Jurkat, Clone E6-1 (cell line): ENCODE measurements around the gene PPP2R2B.
"Not testable (repeated sequence)": the region's sequence is repeated elsewhere in the genome, so short reads cannot be mapped to it uniquely, and the experiment has no call there.

Experiments
- DNase-seq: peaks from one replicate; pipeline ENCODE4 v3.0.0-alpha.2; 2011; ENCODE audit warnings: low read depth, low spot score
- H3K4me3 ChIP-seq: 2 replicates; pipeline ENCODE4 v1.5.1; 2011; ENCODE audit warnings: mild to moderate bottlenecking, low read length, control low read depth, moderate library complexity

PPP2R2B gene

GRCh38 chr5:146643776-146644175 lies 234.8 kb downstream of the PPP2R2B start:
- no peak overlapping the region for H3K4me3 ChIP-seq
- DNase-seq = no peak

- H3K4me3 ChIP-seq = no peak overlapping the region
- DNase-seq = no peak
These were observed 236.1 kb downstream of the PPP2R2B start for GRCh38 chr5:146642410-146642809.

DNA sequence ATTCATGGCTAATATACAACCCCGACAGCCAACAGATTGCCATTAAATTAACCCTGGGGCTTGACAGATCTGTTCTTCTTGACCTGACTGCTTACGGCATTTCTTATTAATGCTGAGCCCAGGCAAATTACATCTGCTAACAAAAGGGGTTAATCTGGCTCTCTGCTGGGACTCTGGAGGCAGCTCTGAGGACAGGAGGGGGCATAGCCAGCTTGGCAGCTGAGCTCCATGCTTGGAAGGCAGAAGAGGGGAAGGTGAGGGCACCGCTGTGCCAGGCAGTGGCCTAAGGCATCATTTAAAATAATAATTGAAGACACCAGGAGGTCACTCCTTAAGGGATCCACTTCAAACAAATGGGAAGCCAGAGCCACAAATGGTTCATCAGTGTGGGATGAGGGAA lies 236.6 kb downstream of the PPP2R2B start:
- no peak overlapping the region for H3K4me3 ChIP-seq
- DNase-seq = no peak

DNA sequence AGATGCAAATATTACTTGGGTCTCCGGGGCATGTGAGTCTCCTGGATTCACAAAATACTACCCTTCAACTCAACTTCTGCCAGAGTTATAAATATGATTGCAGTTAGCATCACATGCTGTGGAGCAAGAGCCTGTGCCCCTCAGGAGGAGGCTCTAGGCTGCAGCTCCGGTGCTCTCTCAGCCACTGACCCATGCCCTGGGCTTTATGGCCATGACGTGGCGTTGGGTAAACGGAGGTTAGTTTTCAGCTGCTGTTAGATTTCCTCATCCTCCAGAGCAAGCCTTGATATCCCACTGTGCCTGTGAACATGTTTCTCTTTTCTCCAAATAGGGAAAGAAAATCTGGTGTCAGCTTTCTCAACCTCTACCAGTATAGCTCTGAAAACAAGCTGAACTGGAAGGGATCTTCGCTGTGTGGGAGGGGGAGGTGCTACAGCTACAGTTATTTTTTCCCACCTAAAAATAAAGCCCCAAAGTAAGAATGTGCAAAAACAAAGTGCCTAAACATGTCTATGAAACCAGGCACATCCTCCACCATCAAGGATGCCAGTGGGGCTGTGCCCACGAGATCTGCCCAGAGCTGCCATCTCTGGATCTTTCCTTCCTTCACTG lies 238.2 kb downstream of the PPP2R2B start:
- DNase-seq = no peak
- H3K4me3 ChIP-seq = no peak overlapping the region

GRCh38 chr5:146635443-146635842 lies 243.1 kb downstream of the PPP2R2B start:
- no peak for DNase-seq
- no peak overlapping the region for H3K4me3 ChIP-seq

DNA sequence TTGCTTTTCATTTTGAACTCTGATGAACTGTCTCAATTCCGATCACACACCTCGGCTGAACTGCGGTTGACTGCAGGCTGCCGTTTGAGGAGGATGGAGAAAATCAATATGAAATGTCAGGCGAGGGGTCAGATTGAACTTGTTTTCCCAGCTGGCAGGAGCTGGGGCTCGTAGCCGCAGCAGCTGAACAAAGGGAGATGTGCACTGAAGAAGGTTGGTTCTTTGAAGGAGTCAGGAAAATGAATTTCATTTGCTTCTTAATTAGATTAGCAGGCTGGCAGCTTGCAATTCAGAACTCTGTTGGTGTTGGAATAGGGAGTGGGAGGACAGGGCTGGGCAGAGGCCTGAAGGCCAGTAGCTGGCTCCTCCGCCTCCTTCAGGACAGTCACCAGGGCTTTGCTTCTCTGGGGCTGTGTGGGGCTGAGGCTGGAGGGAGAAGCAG lies 245.2 kb downstream of the PPP2R2B start:
- DNase-seq = no peak
- H3K4me3 ChIP-seq = no peak overlapping the region

GRCh38 chr5:146632620-146633322 lies 245.8 kb downstream of the PPP2R2B start:
- H3K4me3 ChIP-seq = no peak overlapping the region

DNA sequence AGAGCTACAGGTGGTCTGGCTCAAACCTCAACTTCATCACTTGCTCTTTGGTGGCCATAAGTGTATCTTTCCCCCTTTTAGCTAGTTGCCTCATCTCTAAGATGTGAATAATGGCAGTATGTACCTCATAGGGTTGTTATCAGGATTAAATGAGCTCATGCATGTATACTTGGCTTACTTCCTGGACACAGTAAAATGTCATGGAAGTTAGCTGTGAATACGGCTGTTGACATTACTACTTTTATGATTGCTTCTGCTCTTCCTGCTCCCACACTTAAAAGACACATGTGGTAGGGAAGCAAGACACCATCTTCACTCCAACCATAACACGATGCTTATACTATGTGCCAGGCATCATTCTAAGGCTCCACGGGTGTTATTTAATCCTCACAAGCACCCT lies 248.1 kb downstream of the PPP2R2B start:
- H3K4me3 ChIP-seq = no peak overlapping the region
- DNase-seq = no peak

More at GRCh38 chr5:146632620-146633322, 245.8 kb downstream of the PPP2R2B start:
- no peak for DNase-seq

DNA sequence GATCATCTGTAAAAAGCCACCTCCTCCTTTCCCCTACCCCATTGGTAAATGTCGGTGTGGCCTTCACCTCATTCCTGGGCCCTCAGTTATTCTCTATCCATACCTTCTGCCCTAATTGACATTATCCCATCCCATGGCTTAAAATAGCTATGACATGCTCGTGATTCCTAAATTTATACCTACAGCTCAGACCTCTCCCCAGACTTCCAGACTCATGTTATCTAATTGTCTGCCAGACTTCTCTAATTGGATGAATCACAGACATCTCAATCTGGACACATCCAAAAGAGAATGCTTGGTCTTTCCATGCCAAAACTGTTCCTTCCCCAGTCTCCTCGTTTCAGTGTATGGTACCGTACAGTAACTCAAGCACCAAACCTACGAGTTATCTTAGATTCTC lies 249.6 kb downstream of the PPP2R2B start:
- no peak for DNase-seq
- no peak overlapping the region for H3K4me3 ChIP-seq

DNA sequence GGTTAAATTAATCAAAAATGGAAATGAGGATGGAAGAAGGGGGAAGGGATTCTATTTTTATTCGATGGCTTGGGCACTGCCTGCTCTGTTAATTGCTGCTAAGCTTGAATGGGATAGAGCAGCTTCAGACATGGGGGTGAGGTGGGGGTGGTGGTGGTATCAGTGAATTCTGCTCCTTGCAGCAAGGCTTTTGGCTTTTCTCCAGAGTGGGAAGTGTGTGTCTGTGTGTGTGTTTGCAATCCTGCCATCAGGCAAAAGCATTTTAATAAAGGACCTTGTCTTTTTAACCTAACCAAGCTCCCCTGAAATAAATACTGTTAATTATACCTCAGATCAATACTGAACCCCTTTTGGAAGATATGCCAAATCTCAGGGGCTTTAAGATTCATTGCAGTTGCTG lies 251.6 kb downstream of the PPP2R2B start:
- no peak for DNase-seq
- H3K4me3 ChIP-seq = no peak overlapping the region

GRCh38 chr5:146624179-146624578 lies 254.4 kb downstream of the PPP2R2B start:
- H3K4me3 ChIP-seq = no peak overlapping the region
- DNase-seq = no peak

DNA sequence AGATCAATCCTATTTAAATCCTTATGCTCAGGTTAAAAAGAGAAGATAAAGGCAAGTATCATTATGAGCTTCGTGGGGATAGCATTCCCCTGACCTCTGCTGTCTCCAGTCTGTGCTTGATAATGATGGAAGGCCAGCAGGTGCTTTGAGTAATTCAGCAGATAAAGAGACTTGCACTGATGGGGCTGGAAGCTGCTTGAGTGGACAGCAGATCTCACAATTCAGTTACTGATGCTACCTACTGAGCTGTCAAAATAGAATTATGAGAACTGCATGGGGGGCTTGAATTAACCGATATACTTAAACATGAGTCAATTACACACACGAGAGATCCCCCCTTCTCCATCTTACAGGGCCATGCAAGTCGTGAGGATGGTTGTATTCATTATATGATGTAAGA lies 254.9 kb downstream of the PPP2R2B start:
- DNase-seq = no peak
- no peak overlapping the region for H3K4me3 ChIP-seq

DNA sequence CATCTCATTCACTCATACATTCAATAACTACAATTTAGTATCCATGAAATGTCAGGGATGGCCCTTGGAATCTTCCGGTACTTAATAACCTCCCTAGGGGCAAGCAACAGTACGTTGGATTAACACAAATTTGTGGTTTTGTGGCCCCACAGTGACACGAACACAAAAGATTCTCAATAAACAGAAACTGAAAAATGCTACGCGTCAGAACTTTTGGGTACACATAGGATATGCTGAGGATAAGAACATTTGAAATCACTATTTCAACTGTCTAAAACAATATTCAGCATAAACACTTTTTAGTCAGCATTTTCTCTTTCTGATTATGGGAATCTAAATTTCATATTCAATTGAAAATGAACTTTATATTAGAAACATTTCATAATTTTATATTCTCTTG lies 255.5 kb downstream of the PPP2R2B start:
- H3K4me3 ChIP-seq = no peak overlapping the region
- DNase-seq = no peak

- no peak for DNase-seq
- no peak overlapping the region for H3K4me3 ChIP-seq
These were observed 256.2 kb downstream of the PPP2R2B start for GRCh38 chr5:146622391-146622790.

GRCh38 chr5:146620669-146621051 lies 257.9 kb downstream of the PPP2R2B start:
- DNase-seq = no peak
- H3K4me3 ChIP-seq = no peak overlapping the region

GRCh38 chr5:146620031-146620668 lies 258.4 kb downstream of the PPP2R2B start:
- H3K4me3 ChIP-seq = no peak overlapping the region
- no peak for DNase-seq

DNA sequence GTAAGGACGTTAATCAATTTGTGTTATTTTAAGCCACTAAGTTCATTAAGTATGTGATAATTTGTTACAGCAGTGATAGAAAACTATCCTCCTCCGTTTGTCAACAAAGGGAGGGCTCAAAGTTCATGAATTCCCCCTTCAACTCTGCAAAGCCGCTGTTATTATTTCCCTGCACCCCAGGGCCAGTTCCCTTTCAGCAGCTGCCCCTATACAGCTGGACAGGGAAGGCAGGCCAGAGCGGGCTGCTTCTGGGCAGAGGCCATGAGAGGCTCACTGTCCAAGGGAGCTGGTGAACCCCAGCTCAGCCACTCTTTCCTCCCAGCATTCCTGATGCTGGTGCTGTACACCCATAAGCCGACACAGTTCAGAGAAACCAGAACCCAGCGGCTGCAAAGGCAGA lies 260.1 kb downstream of the PPP2R2B start:
- no peak overlapping the region for H3K4me3 ChIP-seq
- DNase-seq = no peak

GRCh38 chr5:146609731-146610130 lies 268.8 kb downstream of the PPP2R2B start:
- not testable (repeated sequence) for DNase-seq

GRCh38 chr5:146607659-146608332 lies 270.8 kb downstream of the PPP2R2B start:
- no peak overlapping the region for H3K4me3 ChIP-seq
- no peak for DNase-seq

More at GRCh38 chr5:146609731-146610130, 268.8 kb downstream of the PPP2R2B start:
- H3K4me3 ChIP-seq = not testable (repeated sequence)

DNA sequence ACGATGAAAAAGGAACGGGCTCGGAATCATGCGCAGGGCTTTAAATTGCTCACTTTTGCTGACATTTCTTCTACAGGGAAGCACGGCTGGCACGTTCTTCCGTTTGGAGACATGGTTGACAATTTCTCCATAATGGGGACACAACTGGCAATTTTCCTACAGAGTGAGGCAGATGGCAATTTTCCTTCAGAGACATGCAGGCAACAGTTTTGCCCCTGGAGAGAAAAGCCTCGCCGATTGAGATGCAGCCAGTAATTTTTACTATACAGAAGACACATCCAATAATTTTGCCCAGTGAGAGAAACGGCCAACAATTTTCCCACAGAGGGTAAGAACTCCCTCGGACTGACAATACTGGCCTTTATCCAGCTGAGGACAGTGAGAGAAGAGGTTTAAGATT lies 271.7 kb downstream of the PPP2R2B start:
- no peak for DNase-seq
- no peak overlapping the region for H3K4me3 ChIP-seq
